ENCODE data around the gene NIM1K.

- TF ChIP-seq POLR2A (IDR thresholded peaks at IDR 0.05; ENCODE audit: low read depth, low read length) (no peak), TAF1 (IDR thresholded peaks at IDR 0.05; ENCODE audit: low read depth, low read length) (no peak)
These were observed 37.6 kb upstream of the NIM1K start for GRCh38 chr5:43154469-43154868.
